ENCODE results near the gene UTF1. TPM values are rescaled to one million over a fixed set of nuclear protein-coding genes. Genes with fewer than 3 reads are reported as not detected.

The UTF1 gene
- total RNA-seq, 2 donors from 2014 or later: 1.5 TPM; not detected in 1

DNA sequence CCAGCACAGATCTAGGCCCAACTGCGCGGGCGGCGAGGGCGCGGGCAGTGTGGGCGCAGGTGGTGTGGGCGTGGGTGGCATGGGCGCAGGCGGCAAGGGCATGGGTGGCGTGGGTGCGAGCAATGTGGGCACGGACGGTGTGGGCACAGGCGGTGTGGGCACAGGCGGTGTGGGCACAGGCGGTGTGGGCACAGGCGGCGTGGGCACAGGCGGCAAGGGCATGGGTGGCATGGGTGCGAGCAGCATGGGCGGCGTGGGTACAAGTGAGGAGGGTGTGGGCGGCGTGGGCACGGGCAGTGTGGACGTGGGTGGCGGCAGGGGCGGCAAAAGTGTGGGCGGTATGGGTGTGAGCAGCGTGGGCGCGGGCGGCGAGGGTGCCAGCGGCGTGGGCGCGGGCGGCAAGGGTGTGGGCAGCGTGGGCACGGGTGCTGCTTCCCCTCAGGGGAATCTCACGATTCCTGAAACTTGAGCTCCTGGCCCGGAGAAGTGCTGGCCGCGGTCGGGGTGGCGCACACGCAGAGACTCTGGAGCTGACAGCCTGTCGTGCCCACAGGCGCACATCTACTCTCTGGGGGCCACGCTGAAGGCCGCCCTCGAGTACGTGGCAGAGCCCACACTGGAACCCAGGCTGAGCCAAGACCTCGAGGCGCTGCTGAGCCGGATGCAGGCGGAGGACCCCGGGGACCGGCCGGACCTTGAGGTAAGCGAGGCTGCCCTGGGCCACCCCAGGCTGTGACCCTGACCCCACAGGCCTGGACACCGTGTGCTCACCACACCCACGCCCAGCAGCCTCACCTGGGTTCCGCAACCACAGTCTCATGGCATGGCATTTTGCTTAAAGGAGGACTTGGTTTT lies 47.0 kb upstream of the UTF1 start:
- Histone ChIP-seq H3K27ac (ENCODE audit: low read depth, low read length) (no peak overlapping the region), H3K4me3 (ENCODE audit: low read length) (no peak overlapping the region), H3K36me3 (ENCODE audit: control insufficient read depth, insufficient read depth, low read length) (no peaks in the 10 kb centered on the region), H3K9ac (ENCODE audit: extremely low read depth, low read length, poor library complexity, severe bottlenecking) (no peak overlapping the region), H3K4me1 (ENCODE audit: control insufficient read depth, insufficient read depth, low read length) (no peaks in the 10 kb centered on the region), H3K27me3 (ENCODE audit: control insufficient read depth, insufficient read depth, low read length, poor library complexity, severe bottlenecking) (no peaks in the 10 kb centered on the region), H3K9me3 (ENCODE audit: control insufficient read depth, low read length) (no peaks in the 10 kb centered on the region)
- no peak overlapping the region for H3K27ac Mint-ChIP-seq
- H3K36me3 Mint-ChIP-seq (ENCODE audit: low read depth): peaks cover 7% of the 10 kb centered on the region
- H3K4me3 Mint-ChIP-seq: no peak overlapping the region
- DNase-seq: no peak
- TF ChIP-seq, protein P1, sequence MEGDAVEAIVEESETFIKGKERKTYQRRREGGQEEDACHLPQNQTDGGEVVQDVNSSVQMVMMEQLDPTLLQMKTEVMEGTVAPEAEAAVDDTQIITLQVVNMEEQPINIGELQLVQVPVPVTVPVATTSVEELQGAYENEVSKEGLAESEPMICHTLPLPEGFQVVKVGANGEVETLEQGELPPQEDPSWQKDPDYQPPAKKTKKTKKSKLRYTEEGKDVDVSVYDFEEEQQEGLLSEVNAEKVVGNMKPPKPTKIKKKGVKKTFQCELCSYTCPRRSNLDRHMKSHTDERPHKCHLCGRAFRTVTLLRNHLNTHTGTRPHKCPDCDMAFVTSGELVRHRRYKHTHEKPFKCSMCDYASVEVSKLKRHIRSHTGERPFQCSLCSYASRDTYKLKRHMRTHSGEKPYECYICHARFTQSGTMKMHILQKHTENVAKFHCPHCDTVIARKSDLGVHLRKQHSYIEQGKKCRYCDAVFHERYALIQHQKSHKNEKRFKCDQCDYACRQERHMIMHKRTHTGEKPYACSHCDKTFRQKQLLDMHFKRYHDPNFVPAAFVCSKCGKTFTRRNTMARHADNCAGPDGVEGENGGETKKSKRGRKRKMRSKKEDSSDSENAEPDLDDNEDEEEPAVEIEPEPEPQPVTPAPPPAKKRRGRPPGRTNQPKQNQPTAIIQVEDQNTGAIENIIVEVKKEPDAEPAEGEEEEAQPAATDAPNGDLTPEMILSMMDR (conservative IDR thresholded peaks at IDR 0.05): no peak
- 93 to 95% methylated on average over 43 to 66 of the region's 66 CpGs for WGBS, 2 experiments (ENCODE audit: insufficient coverage in 1 of 2, insufficient read length in 1 of 2)
- no peaks in the 10 kb centered on the region for H3K4me1 Mint-ChIP-seq
- peaks cover 3% of the 10 kb centered on the region for H3K9me3 Mint-ChIP-seq
- H3K27me3 Mint-ChIP-seq (ENCODE audit: insufficient read depth): no peaks in the 10 kb centered on the region

DNA sequence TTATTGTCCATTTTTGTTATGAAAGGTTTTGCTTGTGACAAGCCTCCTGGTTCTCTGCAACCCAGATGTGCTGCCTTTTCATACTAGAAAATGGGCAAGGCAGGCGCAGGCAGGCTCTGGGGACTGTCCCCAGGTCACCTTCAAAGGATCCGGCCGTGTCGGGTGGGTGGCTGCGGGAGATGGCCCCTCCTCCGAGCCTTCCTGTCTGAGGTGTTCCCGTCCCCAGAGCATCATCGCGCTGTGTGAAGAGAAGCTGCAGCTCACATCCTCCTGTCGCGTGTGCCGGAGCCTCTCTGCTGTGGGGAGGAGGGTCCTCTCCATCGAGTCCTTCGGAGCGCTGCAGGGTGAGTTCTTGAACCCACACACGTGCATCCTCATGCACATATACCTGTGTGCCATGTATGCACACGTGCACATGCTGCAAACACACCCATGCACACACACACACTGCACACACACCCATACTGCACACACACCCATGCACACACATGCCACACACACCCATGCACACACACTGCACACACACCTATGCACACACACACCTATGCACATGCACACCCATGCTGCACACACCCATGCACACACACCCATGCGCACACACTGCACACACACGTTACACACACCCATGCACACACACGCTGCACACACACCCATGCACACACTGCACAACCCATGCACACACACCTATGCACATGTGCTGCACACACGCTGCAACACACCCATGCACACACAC lies 46.2 kb upstream of the UTF1 start:
- Histone ChIP-seq H3K4me1 (ENCODE audit: control insufficient read depth, insufficient read depth, low read length) (no peaks in the 10 kb centered on the region), H3K9me3 (ENCODE audit: control insufficient read depth, low read length) (no peaks in the 10 kb centered on the region), H3K27ac (ENCODE audit: low read depth, low read length) (no peak overlapping the region), H3K27me3 (ENCODE audit: control insufficient read depth, insufficient read depth, low read length, poor library complexity, severe bottlenecking) (no peaks in the 10 kb centered on the region), H3K9ac (ENCODE audit: extremely low read depth, low read length, poor library complexity, severe bottlenecking) (no peak overlapping the region), H3K4me3 (ENCODE audit: low read length) (no peak overlapping the region), H3K36me3 (ENCODE audit: control insufficient read depth, insufficient read depth, low read length) (no peaks in the 10 kb centered on the region)
- Mint-ChIP-seq H3K4me3 (no peak overlapping the region), H3K36me3 (ENCODE audit: low read depth) (peaks cover 7% of the 10 kb centered on the region), H3K27ac (no peak overlapping the region), H3K9me3 (no peaks in the 10 kb centered on the region), H3K4me1 (no peaks in the 10 kb centered on the region), H3K27me3 (ENCODE audit: insufficient read depth) (no peaks in the 10 kb centered on the region)
- TF ChIP-seq, protein P1 (conservative IDR thresholded peaks at IDR 0.05): no peak
- 85 to 89% methylated on average over 19 to 21 of the region's 21 CpGs for WGBS, 2 experiments (ENCODE audit: insufficient coverage in 1 of 2, insufficient read length in 1 of 2)
- DNase-seq: no peak

DNA sequence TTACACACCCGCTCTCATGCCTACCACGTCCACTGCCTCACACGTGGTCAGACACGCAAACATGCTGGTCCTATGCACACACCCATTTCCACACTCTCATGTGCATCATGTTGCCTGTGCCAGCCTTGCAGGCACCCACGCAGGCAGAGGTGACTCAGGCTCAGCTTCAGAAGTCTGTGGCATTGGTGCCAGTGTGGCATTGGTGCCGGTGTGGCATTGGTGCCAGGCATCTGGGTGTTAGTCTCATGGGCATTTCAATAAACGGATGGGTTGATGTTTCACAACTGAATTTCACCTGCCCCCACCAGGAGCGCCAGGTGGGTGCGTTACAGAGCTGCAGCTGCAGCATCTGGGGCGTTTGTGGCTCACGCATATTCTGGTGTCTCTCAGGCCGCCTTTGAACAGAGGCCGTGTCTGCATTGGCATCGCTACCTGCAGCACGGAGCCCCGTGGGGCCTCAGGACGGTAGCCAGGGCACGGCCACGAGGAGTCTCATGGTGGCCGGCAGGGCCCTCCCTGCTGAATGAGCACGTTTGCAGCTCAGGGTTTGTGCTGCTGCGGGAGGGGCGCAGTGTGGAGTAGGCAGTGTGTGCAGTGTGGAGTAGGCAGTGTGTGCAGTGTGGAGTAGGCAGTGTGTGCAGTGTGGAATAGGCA lies 45.3 kb upstream of the UTF1 start:
- Mint-ChIP-seq H3K36me3 (ENCODE audit: low read depth) (peaks cover 7% of the 10 kb centered on the region), H3K4me1 (no peaks in the 10 kb centered on the region), H3K4me3 (no peak overlapping the region), H3K27ac (no peak overlapping the region), H3K9me3 (no peaks in the 10 kb centered on the region), H3K27me3 (ENCODE audit: insufficient read depth) (no peaks in the 10 kb centered on the region)
- Histone ChIP-seq H3K4me3 (ENCODE audit: low read length) (no peak overlapping the region), H3K9ac (ENCODE audit: extremely low read depth, low read length, poor library complexity, severe bottlenecking) (no peak overlapping the region), H3K27me3 (ENCODE audit: control insufficient read depth, insufficient read depth, low read length, poor library complexity, severe bottlenecking) (no peaks in the 10 kb centered on the region), H3K27ac (ENCODE audit: low read depth, low read length) (no peak overlapping the region), H3K36me3 (ENCODE audit: control insufficient read depth, insufficient read depth, low read length) (no peaks in the 10 kb centered on the region), H3K9me3 (ENCODE audit: control insufficient read depth, low read length) (no peaks in the 10 kb centered on the region), H3K4me1 (ENCODE audit: control insufficient read depth, insufficient read depth, low read length) (no peaks in the 10 kb centered on the region)
- 81% methylated on average over 18 to 23 of the region's 23 CpGs for WGBS, 2 experiments (ENCODE audit: insufficient coverage in 1 of 2, insufficient read length in 1 of 2)
- no peak for DNase-seq
- TF ChIP-seq, protein P1 (conservative IDR thresholded peaks at IDR 0.05): no peak
